Spleen (tissue), 11 donors: ENCODE results near the gene ADGRE1. TPM values are rescaled to one million over a fixed set of nuclear protein-coding genes. Genes with fewer than 3 reads are reported as not detected.

Experiments used
- DNase-seq: peaks from one replicate; pipeline ENCODE4 v3.0.0-alpha.2; 2020
- H3K27ac ChIP-seq, 8 donors: fragments of 200-600 bp; sonication (generic) in 7 of 8; 1 replicate in 4 of 8; 2 replicates in 4 of 8; pipeline versions ENCODE4 v1.5.0 to v1.8.0; 2016 to 2021; ENCODE audit warnings: inconsistent platforms in 4 of 8, mild to moderate bottlenecking in 4 of 8, moderate library complexity in 1 of 8
- H3K27me3 ChIP-seq, 7 donors: fragments of 200-600 bp; sonication (generic) in 6 of 7; replicated peaks in 1 of 7; 1 replicate in 4 of 7; 2 replicates in 3 of 7; pipeline versions ENCODE4 v1.5.0 to v1.8.0; 2016 to 2021; ENCODE audit warnings: inconsistent platforms in 3 of 7, mild to moderate bottlenecking in 1 of 7
- H3K36me3 ChIP-seq, 6 donors: fragments of 200-600 bp; sonication (generic) in 5 of 6; 1 replicate in 4 of 6; 2 replicates in 2 of 6; pipeline versions ENCODE4 v1.5.0 to v1.8.0; 2016 to 2021; ENCODE audit warnings: inconsistent platforms in 2 of 6
- H3K4me1 ChIP-seq, 6 donors: fragments of 200-600 bp; sonication (generic) in 5 of 6; 1 replicate in 3 of 6; 2 replicates in 3 of 6; pipeline versions ENCODE4 v1.5.0 to v1.8.0; 2016 to 2021; ENCODE audit warnings: inconsistent platforms in 3 of 6
- H3K4me3 ChIP-seq, 8 donors: fragments of 200-600 bp; sonication (generic) in 7 of 8; 1 replicate in 4 of 8; 2 replicates in 4 of 8; pipeline versions ENCODE4 v1.5.0 to v1.8.0; 2016 to 2021; ENCODE audit warnings: inconsistent platforms in 4 of 8, mild to moderate bottlenecking in 4 of 8, moderate library complexity in 2 of 8
- H3K9me3 ChIP-seq, 8 donors: fragments of 200-600 bp; sonication (generic) in 7 of 8; 1 replicate in 4 of 8; 2 replicates in 4 of 8; pipeline versions ENCODE4 v1.5.0 to v1.8.0; 2016 to 2021; ENCODE audit warnings: inconsistent platforms in 4 of 8
- CTCF ChIP-seq, 11 experiments: fragments of 200-600 bp in 7 of 11; fragments of 450-650 bp in 4 of 11; sonication (generic) in 4 of 11; IDR thresholded peaks in 8 of 11; conservative IDR thresholded peaks in 3 of 11; 1 replicate in 7 of 11; 2 replicates in 4 of 11; pipeline versions ENCODE4 v1.4.0 to v1.8.0; 2016 to 2021; ENCODE audit warnings: antibody characterized with exemption in 11 of 11, inconsistent platforms in 4 of 11, mild to moderate bottlenecking in 1 of 11
- POLR2A ChIP-seq, 3 donors: fragments of 450-650 bp; IDR thresholded peaks; one replicate each; pipeline ENCODE4 v1.5.1; 2017; ENCODE audit warnings: antibody characterized with exemption in 3 of 3, mild to moderate bottlenecking in 1 of 3
- POLR2AphosphoS5 ChIP-seq, 3 donors: sonication (generic); formaldehyde crosslinking; IDR thresholded peaks; one replicate each; pipeline ENCODE4 v1.5.1; 2017; ENCODE audit warnings: antibody characterized with exemption in 3 of 3
- WGBS, 5 donors: extraction: QIAGEN DNeasy Blood & Tissue Kit in 3 of 5; methylation state at CpG; one replicate each; pipeline versions ENCODE4 v1.1.5 to v1.1.7; 2013 to 2018; 5-methylcytosine and 5-hydroxymethylcytosine counted together
- intact Hi-C: fragments of 100-400 bp; cut with DNase I; formaldehyde crosslinking; loops from one replicate; pipeline ENCODE4 v1.15.0; 2023; ENCODE audit warnings: low total_unique reads
- polyA plus RNA-seq, 3 donors: library from polyadenylated mRNA; stranded (reverse); fragments of 200-250 nt; gene quantifications; one replicate each; pipeline ENCODE4 v1.2.1, GENCODE V29; 2013
- total RNA-seq, 7 donors: library from RNA; depleted of rRNA in 3 of 7; stranded (reverse); fragments of >200 nt in 3 of 7; fragmentation: NEBNext Ultra II Directional in 4 of 7; extraction: Animal tissue kit (Norgen Biotek cat#: 25700) in 4 of 7; gene quantifications; one replicate each; pipeline versions ENCODE4 v1.1.0 to v1.2.1, GENCODE V29; 2016 to 2021
- donor health status: healthy with polysubstance abuse.
- donor health status: DM: no; HTN: no; CAD: no; lungs with moderate emphysema.
- donor health status: DM: no; HTN: no; CAD: no.
- donor health status: Bipolar disorder and iron deficiency.
- donor health status: healthy.
- donor health status: DM: no; HTN: no; CAD: no.
- donor health status: DM: yes; HTN: yes; CAD: no.

Gene ADGRE1
- total and polyA plus RNA-seq, 10 donors: 2.3 to 65.2 (median 22.5) TPM

GRCh38 chr19:6947745-6948144 lies 60.4 kb downstream of the ADGRE1 start:
- intact Hi-C loops: no loop called here
- no peak for TF ChIP-seq CTCF (IDR thresholded peaks at IDR 0.05 in 8 of 11, conservative IDR thresholded peaks at IDR 0.05 in 3 of 11)
- no peak for TF ChIP-seq POLR2A (IDR thresholded peaks at IDR 0.05)
- no peak for TF ChIP-seq POLR2AphosphoS5 (IDR thresholded peaks at IDR 0.05)
- no peak for DNase-seq
- Histone ChIP-seq H3K9me3 (no peaks in the 10 kb centered on the region), H3K27me3 (peaks cover 0 to 15% (median 3%) of the 10 kb centered on the region in 7 donors), H3K4me3 (no peak overlapping the region), H3K27ac (no peak overlapping the region), H3K36me3 (peaks cover 0 to under 1% (median 0%) of the 10 kb centered on the region in 6 donors), H3K4me1 (no peaks in the 10 kb centered on the region)
- WGBS, 5 donors: 12 to 20% (median 16%) methylated on average over 5 of the region's 5 CpGs

GRCh38 chr19:6948884-6949283 lies 61.5 kb downstream of the ADGRE1 start:
- DNase-seq: no peak
- Histone ChIP-seq H3K27me3 (peaks cover 0 to 22% (median 3%) of the 10 kb centered on the region in 7 donors), H3K36me3 (no peaks in the 10 kb centered on the region), H3K9me3 (no peaks in the 10 kb centered on the region), H3K4me1 (no peaks in the 10 kb centered on the region), H3K27ac (no peak overlapping the region), H3K4me3 (no peak overlapping the region)
- WGBS, 5 donors: 88 to 95% (median 92%) methylated on average over 2 of the region's 2 CpGs
- intact Hi-C loops: no loop called here
- TF ChIP-seq CTCF (IDR thresholded peaks at IDR 0.05 in 8 of 11, conservative IDR thresholded peaks at IDR 0.05 in 3 of 11): no peak
- no peak for TF ChIP-seq POLR2A (IDR thresholded peaks at IDR 0.05)
- TF ChIP-seq POLR2AphosphoS5 (IDR thresholded peaks at IDR 0.05): no peak

GRCh38 chr19:6952956-6953355 lies 65.6 kb downstream of the ADGRE1 start:
- no peaks in the 10 kb centered on the region for H3K36me3 ChIP-seq
- intact Hi-C loops: no loop called here
- peaks cover 0 to 5% (median 0%) of the 10 kb centered on the region in 8 donors for H3K9me3 ChIP-seq
- TF ChIP-seq POLR2AphosphoS5 (IDR thresholded peaks at IDR 0.05) (no peak), POLR2A (IDR thresholded peaks at IDR 0.05) (no peak)
- WGBS, 5 donors: 81 to 85% (median 85%) methylated on average over 9 of the region's 9 CpGs
- H3K27ac ChIP-seq: no peak overlapping the region
- no peak overlapping the region for H3K4me3 ChIP-seq
- H3K27me3 ChIP-seq: peaks cover 0 to 22% (median 3%) of the 10 kb centered on the region in 7 donors
- DNase-seq: no peak
- H3K4me1 ChIP-seq: no peaks in the 10 kb centered on the region

- H3K27ac ChIP-seq: no peak overlapping the region
- intact Hi-C loops: no loop called here
- TF ChIP-seq POLR2AphosphoS5 (IDR thresholded peaks at IDR 0.05) (no peak), CTCF (IDR thresholded peaks at IDR 0.05 in 8 of 11, conservative IDR thresholded peaks at IDR 0.05 in 3 of 11) (no peak), POLR2A (IDR thresholded peaks at IDR 0.05) (no peak)
- H3K9me3 ChIP-seq: peaks cover 0 to 5% (median 0%) of the 10 kb centered on the region in 8 donors
- no peaks in the 10 kb centered on the region for H3K36me3 ChIP-seq
- H3K4me3 ChIP-seq: no peak overlapping the region
- no peak for DNase-seq
- 94 to 98% (median 96%) methylated on average over 3 of the region's 3 CpGs for WGBS, 5 donors
- no peaks in the 10 kb centered on the region for H3K4me1 ChIP-seq
- peaks cover 0 to 25% (median 0%) of the 10 kb centered on the region in 7 donors for H3K27me3 ChIP-seq
Measured at GRCh38 chr19:6955082-6955481, 67.7 kb downstream of the ADGRE1 start.

GRCh38 chr19:6956573-6956972 lies 69.2 kb downstream of the ADGRE1 start:
- H3K27ac ChIP-seq: no peak overlapping the region
- 70 to 87% (median 85%) methylated on average over 1 of the region's 1 CpG for WGBS, 5 donors
- H3K4me1 ChIP-seq: no peaks in the 10 kb centered on the region
- H3K36me3 ChIP-seq: no peaks in the 10 kb centered on the region
- DNase-seq: no peak
- peaks cover 0 to 5% (median 0%) of the 10 kb centered on the region in 8 donors for H3K9me3 ChIP-seq
- H3K27me3 ChIP-seq: peaks cover 0 to 22% (median 0%) of the 10 kb centered on the region in 7 donors
- no peak overlapping the region for H3K4me3 ChIP-seq
- no peak for TF ChIP-seq CTCF (IDR thresholded peaks at IDR 0.05 in 8 of 11, conservative IDR thresholded peaks at IDR 0.05 in 3 of 11)
- TF ChIP-seq POLR2AphosphoS5 (IDR thresholded peaks at IDR 0.05): no peak
- TF ChIP-seq POLR2A (IDR thresholded peaks at IDR 0.05): no peak
- intact Hi-C loops: no loop called here
